HCT116 (cell line): Measurements from ENCODE around the gene KMT2C. TPM values are rescaled to one million over a fixed set of nuclear protein-coding genes. Genes with fewer than 3 reads are reported as not detected.

Experiments
- ATAC-seq: fragments of 200-7000 bp; cut with Tn5 transposase; 2 replicates; pipeline ENCODE4 v1.9.1; 2020; ENCODE audit warnings: mild to moderate bottlenecking, moderate library complexity
- BruUV-seq: library from RNA; stranded (reverse); fragments of 400-500 nt; replicated peaks from 2 replicates; lab custom pipeline; 2021; lab: Mats Ljungman, UMichigan
- CTCF ChIA-PET: fragments of 300-600 bp; sonication (Branson Sonifier 250); formaldehyde crosslinking; loops from one replicate; lab custom pipeline; 2021; ENCODE audit warnings: antibody characterized with exemption; lab: Charles Lee
- POLR2A ChIA-PET: fragments of 300-600, 350-600 bp; sonication (Branson Sonifier 250); formaldehyde crosslinking; loops from one replicate; lab custom pipeline; 2021; ENCODE audit warnings: antibody characterized with exemption; lab: Charles Lee
- RAD21 ChIA-PET, 2 experiments: fragments of 300-600 bp; sonication (Branson Sonifier 250); formaldehyde crosslinking; loops; one replicate each; lab custom pipeline; 2023; ENCODE audit warnings: low total read pairs in 2 of 2; ENCODE audit not compliant: uncharacterized antibody in 2 of 2, unreplicated experiment in 2 of 2, low non-redundant PET in 1 of 2; lab: Charles Lee
- DNase-seq: peaks from one replicate; pipeline ENCODE4 v3.0.0-alpha.2; 2010; ENCODE audit warnings: low read depth, low spot score
- H2AFZ ChIP-seq: fragments of 200-600 bp; shearing (Covaris generic), sonication (generic); 2 replicates; pipeline ENCODE4 v1.6.1; 2017; ENCODE audit warnings: low read depth, mixed run types, mixed read lengths, antibody characterized with exemption, low read length; ENCODE audit not compliant: poor library complexity, severe bottlenecking
- H3K27ac ChIP-seq: 2 replicates; pipeline ENCODE4 v1.5.1; 2012; ENCODE audit warnings: low read depth, low read length
- H3K27me3 ChIP-seq: fragments of 200-600 bp; sonication (generic); 2 replicates; pipeline ENCODE4 v1.6.1; 2016; ENCODE audit warnings: mixed run types, low read length, mixed read lengths; ENCODE audit not compliant: insufficient read depth
- H3K36me3 ChIP-seq, 2 experiments: fragments of 200-500 bp in 1 of 2; fragments of 200-600 bp in 1 of 2; sonication (Bioruptor generic) in 1 of 2; sonication (generic) in 1 of 2; 2 replicates each; pipeline versions ENCODE4 v1.5.1 to v1.6.1; 2014 to 2016; ENCODE audit warnings: low read length in 2 of 2, inconsistent platforms in 1 of 2, mixed read lengths in 1 of 2, mixed run types in 1 of 2; ENCODE audit not compliant: insufficient read depth in 2 of 2, control insufficient read depth in 1 of 2
- H3K4me1 ChIP-seq, 2 experiments: fragments of 200-600 bp in 1 of 2; sonication (generic) in 1 of 2; 2 replicates each; pipeline versions ENCODE4 v1.5.1 to v1.6.1; 2012 to 2017; ENCODE audit warnings: low read length in 2 of 2, inconsistent platforms in 1 of 2, mild to moderate bottlenecking in 1 of 2, mixed read lengths in 1 of 2, mixed run types in 1 of 2, moderate library complexity in 1 of 2; ENCODE audit not compliant: insufficient read depth in 2 of 2, control insufficient read depth in 1 of 2
- H3K4me2 ChIP-seq: fragments of 200-600 bp; sonication (generic); 2 replicates; pipeline ENCODE4 v1.6.1; 2017; ENCODE audit warnings: mixed run types, low read length, mixed read lengths
- H3K4me3 ChIP-seq, 2 experiments: fragments of 200-600 bp in 1 of 2; sonication (generic) in 1 of 2; replicated peaks in 1 of 2; 2 replicates each; pipeline ENCODE4 v1.5.1; 2011 to 2016; ENCODE audit warnings: low read length in 2 of 2, control low read depth in 1 of 2, low read depth in 1 of 2, mild to moderate bottlenecking in 1 of 2, mixed read lengths in 1 of 2, mixed run types in 1 of 2
- H3K79me2 ChIP-seq: fragments of 200-600 bp; sonication (generic); 2 replicates; pipeline ENCODE4 v1.6.1; 2017; ENCODE audit warnings: mild to moderate bottlenecking, mixed run types, low read length, moderate library complexity, mixed read lengths; ENCODE audit not compliant: insufficient read depth
- H3K9ac ChIP-seq: fragments of 200-600 bp; sonication (generic); 2 replicates; pipeline ENCODE4 v1.6.1; 2016; ENCODE audit warnings: low read length, mixed read lengths
- H3K9me2 ChIP-seq: fragments of 200-600 bp; sonication (generic), shearing (Covaris generic); 2 replicates; pipeline ENCODE4 v1.6.1; 2017; ENCODE audit warnings: mixed run types, mild to moderate bottlenecking, moderate library complexity; ENCODE audit not compliant: insufficient read depth
- H3K9me3 ChIP-seq, 2 experiments: fragments of 200-500 bp in 1 of 2; fragments of 200-600 bp in 1 of 2; sonication (Bioruptor generic) in 1 of 2; sonication (generic) in 1 of 2; 2 replicates each; pipeline ENCODE4 v1.6.1; 2014 to 2017; ENCODE audit warnings: low read length in 2 of 2, mixed read lengths in 2 of 2, inconsistent platforms in 1 of 2, low read depth in 1 of 2, mild to moderate bottlenecking in 1 of 2, mixed run types in 1 of 2, moderate library complexity in 1 of 2; ENCODE audit not compliant: control insufficient read depth in 1 of 2, insufficient read depth in 1 of 2
- H4K20me1 ChIP-seq: fragments of 200-600 bp; sonication (generic), shearing (Covaris generic); 2 replicates; pipeline ENCODE4 v1.6.1; 2017; ENCODE audit warnings: mixed run types, mild to moderate bottlenecking, moderate library complexity; ENCODE audit not compliant: insufficient read depth
- CEBPB ChIP-seq: IDR thresholded peaks from 2 replicates; pipeline ENCODE4 v1.6.1; 2012; ENCODE audit warnings: low read depth
- EGR1 ChIP-seq: IDR thresholded peaks from 2 replicates; pipeline ENCODE4 v1.6.1; 2012; ENCODE audit warnings: low read depth
- ELF1 ChIP-seq: IDR thresholded peaks from 2 replicates; pipeline ENCODE4 v1.6.1; 2012; ENCODE audit warnings: low read depth, borderline replicate concordance
- EZH2phosphoT487 ChIP-seq: fragments of 200-600 bp; IDR thresholded peaks from 2 replicates; pipeline ENCODE4 v1.6.1; 2018; ENCODE audit warnings: antibody characterized with exemption, borderline replicate concordance
- MAX ChIP-seq: IDR thresholded peaks from 2 replicates; pipeline ENCODE4 v1.6.1; 2012
- REST ChIP-seq: IDR thresholded peaks from 2 replicates; pipeline ENCODE4 v1.6.1; 2012; ENCODE audit warnings: low read depth
- SP1 ChIP-seq: IDR thresholded peaks from 2 replicates; pipeline ENCODE4 v1.6.1; 2012; ENCODE audit warnings: low read depth
- SRF ChIP-seq: IDR thresholded peaks from 2 replicates; pipeline ENCODE4 v1.6.1; 2012; ENCODE audit warnings: low read depth
- TCF7L2 ChIP-seq: IDR thresholded peaks from 2 replicates; pipeline ENCODE4 v1.7.0; 2011; ENCODE audit warnings: borderline replicate concordance, inconsistent platforms; ENCODE audit not compliant: insufficient read depth, insufficient read length; ENCODE audit errors: extremely low read depth
- YY1 ChIP-seq: IDR thresholded peaks from 2 replicates; pipeline ENCODE4 v1.6.1; 2011; ENCODE audit warnings: low read length, low read depth, moderate library complexity, mild to moderate bottlenecking; ENCODE audit not compliant: insufficient replicate concordance; ENCODE audit errors: extremely low read depth
- ZFX ChIP-seq: fragments of 450-650 bp; IDR thresholded peaks from 2 replicates; pipeline ENCODE4 v1.6.1; 2017
- ZNF274 ChIP-seq: fragments of 200-500 bp; sonication (Bioruptor generic); IDR thresholded peaks from 2 replicates; pipeline ENCODE4 v1.6.1; 2014; ENCODE audit warnings: mild to moderate bottlenecking, low read depth, low read length, inconsistent platforms
- intact Hi-C: fragments of 100-400 bp; cut with micrococcal nuclease; formaldehyde crosslinking; loops from 2 replicates; pipeline ENCODE4 v1.10.0; 2022
- total RNA-seq: library from RNA; stranded (reverse); gene quantifications from one replicate; pipeline ENCODE4 v1.2.1, GENCODE V29; 2021; ENCODE audit not compliant: unreplicated experiment

The KMT2C gene
- total RNA-seq, 1 experiment from 2014 or later: 22.9 TPM

- no peak overlapping the region for H3K27ac ChIP-seq
- H3K4me1 ChIP-seq: no peaks in the 10 kb centered on the region
- DNase-seq (no peak), ATAC-seq (no peak)
- no TSS peak for BruUV-seq
- intact Hi-C loops: no loop called here
- no peak for TF ChIP-seq ZNF274
- TF ChIP-seq CEBPB: no peak
- TF ChIP-seq MAX: no peak
- TF ChIP-seq SRF: no peak
- TF ChIP-seq TCF7L2: no peak
- no peak for TF ChIP-seq EGR1
- ChIA-PET RAD21 (no interaction called here), POLR2A (no interaction called here), CTCF (no interaction called here)
- H3K9me2 ChIP-seq: no peaks in the 10 kb centered on the region
- H3K79me2 ChIP-seq: no peaks in the 10 kb centered on the region
- H3K4me2 ChIP-seq: no peak overlapping the region
- H3K9me3 ChIP-seq: no peaks in the 10 kb centered on the region
- no peak overlapping the region for H3K9ac ChIP-seq
- no peaks in the 10 kb centered on the region for H3K27me3 ChIP-seq
- peaks cover 2 to 4% of the 10 kb centered on the region in 2 experiments; a peak in 1 of 4 replicates for H3K36me3 ChIP-seq
- no peak overlapping the region for H2AFZ ChIP-seq
- no peak overlapping the region for H3K4me3 ChIP-seq
- no peaks in the 10 kb centered on the region for H4K20me1 ChIP-seq
Observed at GRCh38 chr7:152129682-152130081, 306.1 kb downstream of the KMT2C start.

- BruUV-seq: no TSS peak
- peaks cover 0 to 10% of the 10 kb centered on the region in 2 experiments; a peak in 2 of 4 replicates for H3K36me3 ChIP-seq
- no peaks in the 10 kb centered on the region for H3K4me1 ChIP-seq
- no peak overlapping the region for H3K4me2 ChIP-seq
- ChIA-PET POLR2A (no interaction called here), CTCF (no interaction called here), RAD21 (no interaction called here)
- intact Hi-C loops: no loop called here
- TF ChIP-seq ZFX (no peak), ZNF274 (no peak), SP1 (no peak), REST (no peak), YY1 (no peak), EZH2phosphoT487 (no peak), CEBPB (no peak), TCF7L2 (no peak), ELF1 (no peak)
- no peak overlapping the region for H2AFZ ChIP-seq
- no peak for ATAC-seq
- no peaks in the 10 kb centered on the region for H3K79me2 ChIP-seq
- no peaks in the 10 kb centered on the region for H3K9me3 ChIP-seq
- DNase-seq: no peak
- H3K9me2 ChIP-seq: no peaks in the 10 kb centered on the region
- no peak overlapping the region for H3K4me3 ChIP-seq
- no peaks in the 10 kb centered on the region for H3K27me3 ChIP-seq
- no peak overlapping the region for H3K27ac ChIP-seq
- no peak overlapping the region for H3K9ac ChIP-seq
- no peaks in the 10 kb centered on the region for H4K20me1 ChIP-seq
Observed at GRCh38 chr7:152128741-152129461, 306.9 kb downstream of the KMT2C start.
